DOHH2 (cell line): ENCODE measurements around the gene NTRK1.

Source experiments
- H3F3A ChIP-seq: fragments of 200-600 bp; sonication (generic), shearing (Covaris generic); 2 replicates; pipeline ENCODE4 v1.6.0; 2016; ENCODE audit warnings: antibody characterized with exemption, mild to moderate bottlenecking; ENCODE audit not compliant: control insufficient read depth, insufficient read depth
- H3K27ac ChIP-seq: fragments of 200-600 bp; sonication (generic); 2 replicates; pipeline ENCODE4 v1.5.1; 2014; ENCODE audit warnings: low read depth, mild to moderate bottlenecking, low read length, moderate library complexity
- H3K27me3 ChIP-seq: fragments of 200-600 bp; sonication (generic); 2 replicates; pipeline ENCODE4 v1.6.1; 2014; ENCODE audit warnings: mild to moderate bottlenecking, low read length, mixed read lengths; ENCODE audit not compliant: control insufficient read depth
- H3K36me3 ChIP-seq: fragments of 200-600 bp; sonication (generic); 2 replicates; pipeline ENCODE4 v1.6.1; 2014; ENCODE audit warnings: mild to moderate bottlenecking, low read length, moderate library complexity, mixed read lengths; ENCODE audit not compliant: control insufficient read depth
- H3K4me1 ChIP-seq: fragments of 200-600 bp; sonication (generic); 2 replicates; pipeline ENCODE4 v1.6.1; 2014; ENCODE audit warnings: mild to moderate bottlenecking, low read length, mixed read lengths; ENCODE audit not compliant: control insufficient read depth
- H3K4me2 ChIP-seq: fragments of 200-600 bp; sonication (generic); 2 replicates; pipeline ENCODE4 v1.6.0; 2014; ENCODE audit warnings: mild to moderate bottlenecking, low read length, moderate library complexity
- H3K4me3 ChIP-seq: fragments of 200-600 bp; sonication (generic); 2 replicates; pipeline ENCODE4 v1.5.1; 2014; ENCODE audit warnings: mild to moderate bottlenecking, low read length, mixed read lengths
- H3K79me2 ChIP-seq: fragments of 200-600 bp; sonication (generic); 2 replicates; pipeline ENCODE4 v1.6.1; 2014; ENCODE audit warnings: mild to moderate bottlenecking, low read length, mixed read lengths; ENCODE audit not compliant: control insufficient read depth
- H3K9me2 ChIP-seq: fragments of 200-600 bp; sonication (generic); replicated peaks from 2 replicates; pipeline ENCODE4 v1.6.1; 2014; ENCODE audit warnings: mild to moderate bottlenecking, low read length, mixed read lengths; ENCODE audit not compliant: control insufficient read depth
- H3K9me3 ChIP-seq: fragments of 200-600 bp; sonication (generic); 2 replicates; pipeline ENCODE4 v1.6.1; 2014; ENCODE audit warnings: antibody characterized with exemption, low read length, mixed read lengths; ENCODE audit not compliant: control insufficient read depth, insufficient read depth
- H4K20me1 ChIP-seq: fragments of 200-600 bp; sonication (generic); 2 replicates; pipeline ENCODE4 v1.6.0; 2014; ENCODE audit warnings: low read depth, mild to moderate bottlenecking, antibody characterized with exemption, low read length, moderate library complexity; ENCODE audit not compliant: control insufficient read depth, insufficient read depth
- CTCF ChIP-seq: fragments of 200-600 bp; sonication (generic); IDR thresholded peaks from one replicate; pipeline ENCODE4 v1.5.1; 2014; ENCODE audit warnings: antibody characterized with exemption, mild to moderate bottlenecking, low read depth, low read length; ENCODE audit not compliant: poor library complexity, severe bottlenecking
- EZH2phosphoT487 ChIP-seq: fragments of 200-600 bp; sonication (generic); IDR thresholded peaks from 2 replicates; pipeline ENCODE4 v1.6.1; 2017; ENCODE audit warnings: borderline replicate concordance, mild to moderate bottlenecking, antibody characterized with exemption, low read length, moderate library complexity, mixed read lengths

Gene NTRK1

GRCh38 chr1:156834322-156834721 is 26.3 kb upstream of the NTRK1 start:
- Histone ChIP-seq H3K4me1 (no peaks in the 10 kb centered on the region), H3K9me3 (no peaks in the 10 kb centered on the region), H3K27me3 (peaks cover 73% of the 10 kb centered on the region), H3K9me2 (no peaks in the 10 kb centered on the region), H3K36me3 (no peaks in the 10 kb centered on the region), H3F3A (no peaks in the 10 kb centered on the region), H3K27ac (no peak overlapping the region), H3K79me2 (no peaks in the 10 kb centered on the region), H3K4me2 (no peak overlapping the region), H4K20me1 (0 out of 2 replicates have a peak, but pooled peaks cover 3% of the 10 kb centered on the region), H3K4me3 (no peak overlapping the region)
- TF ChIP-seq EZH2phosphoT487 = no peak
- no peak for TF ChIP-seq CTCF

- H3K27me3 ChIP-seq = peaks cover 69% of the 10 kb centered on the region
- H3K4me3 ChIP-seq = no peak overlapping the region
- 0 out of 2 replicates have a peak, but pooled peaks cover 3% of the 10 kb centered on the region for H4K20me1 ChIP-seq
- H3K27ac ChIP-seq = no peak overlapping the region
- H3K4me2 ChIP-seq = no peak overlapping the region
- H3F3A ChIP-seq = no peaks in the 10 kb centered on the region
- no peaks in the 10 kb centered on the region for H3K36me3 ChIP-seq
- H3K9me3 ChIP-seq = no peaks in the 10 kb centered on the region
- no peaks in the 10 kb centered on the region for H3K9me2 ChIP-seq
- H3K79me2 ChIP-seq = no peaks in the 10 kb centered on the region
- H3K4me1 ChIP-seq = no peaks in the 10 kb centered on the region
- no peak for TF ChIP-seq EZH2phosphoT487
- TF ChIP-seq CTCF = no peak
Measured at GRCh38 chr1:156836041-156836654, 24.5 kb upstream of the NTRK1 start.

- Histone ChIP-seq H3K4me2 (no peak overlapping the region), H3K4me3 (no peak overlapping the region), H3F3A (no peaks in the 10 kb centered on the region), H4K20me1 (0 out of 2 replicates have a peak, but pooled peaks cover 3% of the 10 kb centered on the region), H3K27me3 (peaks cover 66% of the 10 kb centered on the region), H3K27ac (no peak overlapping the region), H3K79me2 (no peaks in the 10 kb centered on the region), H3K9me2 (no peaks in the 10 kb centered on the region), H3K4me1 (no peaks in the 10 kb centered on the region), H3K36me3 (no peaks in the 10 kb centered on the region), H3K9me3 (no peaks in the 10 kb centered on the region)
- no peak for TF ChIP-seq CTCF
- TF ChIP-seq EZH2phosphoT487 = no peak
Measured at GRCh38 chr1:156836892-156837291, 23.8 kb upstream of the NTRK1 start.
